Middle frontal gyrus (tissue), 1 donor: ENCODE measurements around the gene ITPR3.
"Not testable (repeated sequence)": the region's sequence is repeated elsewhere in the genome, so short reads cannot be mapped to it uniquely, and the experiment has no call there.

Source experiments
- DNase-seq: peaks from one replicate; pipeline ENCODE4 v3.0.0-alpha.2; 2015; ENCODE audit warnings: low spot score; ENCODE audit errors: extremely low spot score

Gene ITPR3

DNA sequence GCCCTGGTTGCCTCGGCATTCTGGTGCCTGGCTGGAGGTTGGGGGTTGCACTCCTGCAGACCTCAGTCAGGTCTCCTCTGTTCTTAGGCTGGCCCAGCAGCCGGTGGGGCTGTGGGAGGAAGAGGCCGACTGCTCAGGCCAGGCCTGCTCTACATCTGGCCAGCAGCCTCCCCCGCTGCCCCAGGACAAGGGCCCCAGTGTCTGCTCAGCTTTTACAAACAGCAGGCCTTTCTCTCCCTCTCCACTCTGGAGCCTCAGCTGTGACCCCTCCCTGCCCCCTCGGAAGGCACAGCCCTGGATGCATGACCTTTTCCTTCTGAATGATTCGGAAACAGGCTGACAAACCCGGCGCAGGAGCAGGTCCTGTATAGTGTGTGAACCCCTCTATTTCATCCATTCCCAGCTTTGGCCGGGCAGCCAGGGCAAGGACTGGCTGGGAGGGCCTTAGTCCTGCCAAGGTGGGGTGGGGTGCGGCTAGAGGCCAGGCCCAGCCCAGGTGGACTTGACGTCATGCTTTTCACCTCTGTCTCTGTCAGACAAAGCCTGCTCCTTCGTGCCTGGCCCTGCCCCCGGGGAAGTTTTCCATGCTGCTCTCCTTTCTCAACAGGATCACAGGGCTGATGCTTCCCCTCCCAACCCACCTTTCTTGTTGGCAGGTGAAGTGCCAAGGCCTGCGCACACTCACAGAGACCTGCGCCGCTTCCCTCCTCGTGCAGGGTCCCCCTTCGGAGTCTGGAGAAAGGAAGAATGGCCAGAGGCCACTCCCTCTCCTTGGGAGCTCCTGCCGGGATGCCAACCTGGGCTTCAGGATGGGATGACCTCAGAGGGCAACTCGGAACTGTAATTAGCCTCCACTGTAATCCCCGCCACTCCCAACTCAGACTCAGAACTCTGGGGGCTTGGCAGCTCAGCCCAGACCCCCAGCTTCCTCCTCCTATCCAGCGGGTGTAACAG, 10.1 kb upstream of the ITPR3 start:
- no peak for DNase-seq

DNA sequence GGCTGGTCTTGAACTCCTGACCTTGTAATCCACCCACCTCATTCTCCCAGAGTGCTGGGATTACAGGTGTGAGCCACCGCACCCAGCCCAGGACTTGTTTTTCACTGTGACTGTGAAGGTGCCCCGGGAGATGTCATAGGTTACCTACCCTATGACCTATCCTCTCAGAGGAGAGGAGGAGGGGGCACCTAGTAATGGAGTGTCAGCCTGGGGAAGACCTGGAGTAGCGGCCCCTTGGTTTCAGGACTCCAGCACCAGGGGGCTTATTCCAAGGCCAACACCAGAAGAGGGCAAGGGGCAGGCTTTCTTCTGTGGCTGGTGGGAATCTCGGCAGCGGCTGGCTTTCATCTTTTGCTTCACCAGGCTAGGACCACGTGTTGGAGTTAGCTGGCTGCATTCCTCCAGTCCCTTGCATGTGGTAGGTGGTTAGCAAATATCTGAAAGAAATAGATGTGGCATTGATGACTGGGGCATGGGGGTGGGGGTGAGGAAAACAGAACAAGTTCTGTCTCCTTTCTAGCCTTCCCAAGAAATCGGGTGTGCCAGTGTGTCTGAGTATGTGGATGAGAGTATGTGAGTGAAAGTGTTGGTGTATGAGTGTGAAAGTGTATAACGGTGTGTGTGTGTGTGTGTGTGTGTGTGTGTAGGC, 7.9 kb upstream of the ITPR3 start:
- no peak for DNase-seq

DNA sequence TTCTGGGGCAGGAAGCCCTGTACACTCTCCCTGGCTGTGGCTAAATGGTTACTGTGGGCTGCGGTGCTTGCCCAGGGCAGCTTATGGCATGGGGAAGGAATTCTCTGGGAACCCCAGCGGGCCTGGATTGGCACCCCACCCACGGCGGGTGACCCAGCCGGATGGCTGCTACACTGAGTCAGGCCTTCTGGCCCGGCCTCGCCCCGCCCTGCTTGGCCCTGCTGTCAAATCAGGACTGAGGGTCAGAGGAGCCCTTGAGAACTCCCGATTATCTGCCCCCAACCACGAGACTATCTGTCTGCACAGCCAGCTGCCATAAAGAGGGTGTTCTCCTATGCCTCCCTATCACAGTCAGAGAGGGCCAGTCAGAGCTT, 7.3 kb upstream of the ITPR3 start:
- DNase-seq: no peak

DNA sequence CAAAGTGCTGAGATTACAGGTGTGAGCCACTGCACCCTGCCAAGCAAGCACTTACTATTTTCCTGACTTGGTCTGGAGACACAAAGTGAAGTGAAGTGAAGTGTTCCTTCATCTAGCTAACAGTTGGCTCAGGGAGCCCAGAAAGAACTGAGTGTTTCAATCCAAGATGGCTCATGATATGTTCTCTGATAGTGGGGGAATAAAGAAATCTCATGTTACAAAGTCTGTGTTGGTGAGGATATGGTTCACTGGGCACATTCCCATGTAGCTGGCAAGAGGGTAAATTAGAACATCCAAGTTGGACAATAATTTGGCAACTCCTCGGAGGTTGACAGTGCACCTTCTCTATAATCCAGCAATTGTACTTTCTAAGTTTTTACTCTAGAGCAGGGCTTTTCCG, 5.0 kb upstream of the ITPR3 start:
- no peak for DNase-seq

DNA sequence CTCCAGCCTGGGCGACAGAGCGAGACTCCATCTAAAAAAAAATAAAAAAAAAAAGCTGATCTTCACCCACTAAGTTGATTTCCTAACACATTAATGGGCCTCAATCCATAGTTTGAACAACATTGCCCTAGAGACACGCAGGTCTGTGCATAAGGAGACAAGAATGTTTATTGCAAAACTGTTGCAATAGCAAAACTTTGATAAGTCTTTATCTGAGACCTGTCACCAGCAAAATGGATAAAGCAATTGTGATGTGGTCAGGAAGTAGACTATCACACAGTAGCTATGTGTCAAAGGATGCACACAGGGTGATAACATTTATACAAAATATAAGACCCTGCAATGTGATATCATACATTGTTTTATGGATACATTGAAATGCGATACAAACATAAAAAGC, 4.2 kb upstream of the ITPR3 start:
- no peak for DNase-seq

DNA sequence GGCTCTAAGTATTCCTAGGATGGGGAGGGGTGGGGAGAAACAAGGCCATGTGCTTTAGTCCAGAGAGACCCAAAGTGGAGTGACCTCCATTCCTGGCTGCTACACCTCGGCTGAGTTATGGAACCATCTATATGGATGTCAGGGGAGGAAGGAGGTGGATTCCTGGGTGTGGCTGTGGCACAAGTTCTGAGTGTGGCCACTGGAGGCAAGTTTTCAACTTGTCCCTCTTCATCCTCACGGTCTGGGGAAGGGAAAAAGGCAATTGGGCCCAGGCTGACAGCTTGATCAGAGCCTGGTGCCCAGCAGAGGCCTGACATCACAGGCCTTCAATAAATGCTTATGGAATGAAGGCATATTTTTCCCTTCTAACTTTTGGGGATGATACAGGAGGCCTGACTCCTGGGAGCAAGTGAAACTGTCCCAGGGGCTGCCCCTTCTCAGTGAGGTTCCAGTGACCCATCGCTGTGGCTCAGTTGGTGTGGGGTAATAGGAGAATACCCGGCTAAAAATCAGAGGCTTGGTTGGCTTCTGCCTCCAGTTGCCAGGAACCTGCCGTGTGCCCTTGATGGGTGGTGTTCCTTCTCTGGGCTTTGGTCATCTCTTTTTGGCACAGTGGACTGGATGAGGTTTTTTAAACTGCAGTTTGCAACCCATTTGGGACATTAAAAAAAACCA, 1.8 kb upstream of the ITPR3 start:
- DNase-seq: no peak

DNA sequence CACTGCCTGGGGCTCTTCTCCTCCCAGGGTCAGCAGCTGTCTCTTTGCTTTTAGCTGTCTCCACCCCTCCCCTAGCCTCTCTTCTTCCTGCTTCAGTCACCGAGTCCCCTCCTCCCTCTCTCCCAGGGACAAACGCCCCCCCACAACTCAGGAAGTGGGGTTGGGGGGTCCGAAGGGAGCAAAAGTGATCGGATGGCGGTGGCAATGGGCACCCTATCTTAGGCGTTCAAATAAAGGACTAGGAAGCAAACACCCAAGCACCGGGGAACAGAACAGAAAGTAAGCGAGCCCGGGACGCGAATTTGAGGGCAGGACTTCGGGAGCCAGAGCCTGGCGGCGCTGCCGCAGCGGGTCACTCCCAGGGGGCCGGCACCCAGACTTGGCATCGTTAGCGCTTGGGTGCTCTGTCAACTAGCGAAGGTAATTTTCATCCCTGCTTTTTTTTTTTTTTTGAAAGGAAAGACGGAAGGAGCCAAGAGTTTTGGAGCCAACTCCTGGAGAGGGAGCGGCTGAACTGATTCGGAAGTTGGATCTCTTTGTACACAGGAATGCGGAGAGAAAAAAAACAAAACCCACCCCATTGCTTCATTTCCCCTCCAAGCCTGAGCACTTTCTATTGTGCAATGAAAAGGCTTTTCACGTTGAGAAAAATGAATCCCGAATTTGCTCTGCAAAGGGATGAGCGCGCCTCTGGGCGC, 815 bp upstream of the ITPR3 start:
- no peak for DNase-seq

DNA sequence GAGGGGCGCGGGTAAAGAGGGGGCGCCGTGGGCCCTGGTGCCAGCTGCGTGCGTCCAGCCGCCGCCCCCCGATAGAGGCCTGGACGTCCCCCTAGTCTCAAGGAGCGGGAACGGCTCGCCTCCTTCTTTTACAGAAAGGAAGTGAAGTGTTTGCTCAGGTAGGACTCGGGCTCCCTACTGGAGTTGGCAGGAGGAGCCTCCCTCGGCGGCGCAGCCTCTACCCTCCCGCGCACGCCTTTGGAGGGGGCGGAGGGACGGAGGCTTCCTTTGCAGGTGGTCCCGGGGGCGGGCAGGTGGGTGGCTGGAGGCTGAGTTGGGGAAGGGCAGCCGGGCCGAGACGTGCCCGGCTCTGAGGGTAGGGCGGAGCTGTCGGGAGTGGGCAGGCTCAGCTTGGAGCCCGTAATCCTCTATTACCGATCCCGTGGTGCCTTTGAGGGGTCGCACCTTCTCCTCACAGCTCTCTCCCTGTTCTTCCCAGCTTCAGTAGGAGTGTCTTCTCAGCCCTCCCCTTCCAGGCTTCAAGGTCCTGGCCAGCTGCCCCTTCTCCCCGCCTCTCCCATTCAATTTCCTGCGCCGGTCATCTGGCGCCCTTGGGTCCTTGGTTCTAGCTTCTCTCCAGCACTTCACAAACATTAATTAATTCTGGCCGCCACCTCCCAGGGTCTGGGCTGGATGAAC, 728 bp downstream of the ITPR3 start:
- no peak for DNase-seq

DNA sequence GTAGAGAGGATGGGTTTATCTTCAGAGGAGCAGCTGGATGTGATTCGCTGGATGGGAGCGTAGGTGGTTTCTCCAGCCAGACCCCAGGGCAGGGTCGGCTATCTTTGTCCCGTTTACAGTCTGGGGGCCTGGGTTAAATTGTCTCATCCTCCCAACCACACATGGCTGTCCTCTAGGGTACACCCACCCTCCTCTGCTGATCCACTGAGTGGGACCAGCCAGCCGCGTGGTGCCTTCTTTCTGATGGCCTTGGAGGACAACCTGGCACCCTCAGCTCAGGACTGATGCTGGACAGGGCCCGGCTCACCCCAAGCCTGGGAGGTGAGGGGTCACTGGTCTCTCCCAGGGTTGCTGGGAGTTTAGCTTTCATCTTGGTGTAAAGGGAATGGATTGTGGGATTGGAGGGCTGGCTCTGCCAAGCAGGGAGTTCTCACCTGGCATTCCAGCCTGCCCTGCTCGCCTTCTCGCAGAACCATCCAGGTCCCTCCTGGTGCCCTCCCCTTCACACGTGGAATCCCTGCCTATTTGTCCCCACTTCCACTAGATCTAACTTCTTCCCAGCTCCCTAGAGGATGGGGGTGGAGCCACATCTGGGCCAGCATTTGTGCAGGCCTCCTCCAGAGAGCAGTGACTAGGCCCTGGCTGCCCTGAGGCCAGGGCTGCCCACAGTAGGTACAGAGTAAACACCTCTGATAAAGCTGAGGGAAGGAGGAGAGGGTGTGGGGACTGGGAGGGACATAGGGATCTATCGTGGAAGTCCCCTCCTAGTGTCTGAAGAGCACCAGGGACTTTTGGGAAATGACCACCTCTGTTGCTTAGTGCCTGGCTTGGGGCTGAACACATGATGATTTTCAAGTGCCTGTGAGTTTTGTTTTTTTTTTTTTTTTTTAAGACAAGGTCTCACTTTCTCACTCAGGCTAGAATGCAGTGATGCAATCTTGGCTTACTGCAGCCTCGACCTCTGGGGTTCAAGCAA, 1.6 kb downstream of the ITPR3 start:
- no peak for DNase-seq

DNA sequence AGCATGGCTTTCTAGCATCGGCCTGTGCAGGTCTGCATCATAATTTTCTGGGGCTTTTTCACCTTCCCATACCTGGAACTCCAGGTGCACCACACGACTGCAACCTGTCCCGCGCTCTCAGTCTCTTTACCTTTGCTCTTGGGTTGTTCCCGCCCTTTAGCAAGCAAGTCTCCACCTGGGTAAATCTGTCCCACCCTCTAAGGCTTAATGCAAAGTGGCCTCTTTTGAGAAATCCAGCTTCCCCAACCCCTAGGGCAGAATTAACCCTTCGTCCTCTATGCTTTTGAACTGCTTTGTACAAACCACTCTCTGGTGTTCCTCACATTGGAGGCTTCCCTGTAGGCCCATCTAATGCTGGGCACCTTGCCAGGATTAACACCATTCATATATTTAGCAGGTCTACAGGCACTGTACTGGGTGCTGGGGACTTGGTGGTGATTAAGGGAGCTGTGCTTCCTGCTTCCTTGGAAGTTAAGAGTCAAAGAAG, 2.8 kb downstream of the ITPR3 start:
- DNase-seq: no peak

DNA sequence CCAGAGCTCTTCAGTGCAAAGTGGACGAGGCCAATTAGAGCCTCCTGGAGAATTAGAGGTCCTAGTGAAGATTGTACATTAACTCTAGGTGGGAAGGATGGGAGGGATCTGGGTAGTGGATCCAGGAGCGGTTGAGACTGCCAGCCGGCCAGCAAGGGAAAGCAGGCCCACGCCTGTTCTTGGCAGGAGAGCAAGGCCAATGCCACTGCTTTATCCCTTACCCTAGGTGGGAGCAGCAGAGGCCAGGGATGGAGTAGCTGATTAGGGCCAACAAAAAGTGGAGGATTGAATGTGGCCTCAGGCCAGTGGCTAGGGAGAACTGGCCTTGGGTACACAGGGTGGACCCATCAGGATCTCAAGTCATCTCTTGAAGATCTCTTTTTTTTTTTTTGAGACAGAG, 3.7 kb downstream of the ITPR3 start:
- no peak for DNase-seq

DNA sequence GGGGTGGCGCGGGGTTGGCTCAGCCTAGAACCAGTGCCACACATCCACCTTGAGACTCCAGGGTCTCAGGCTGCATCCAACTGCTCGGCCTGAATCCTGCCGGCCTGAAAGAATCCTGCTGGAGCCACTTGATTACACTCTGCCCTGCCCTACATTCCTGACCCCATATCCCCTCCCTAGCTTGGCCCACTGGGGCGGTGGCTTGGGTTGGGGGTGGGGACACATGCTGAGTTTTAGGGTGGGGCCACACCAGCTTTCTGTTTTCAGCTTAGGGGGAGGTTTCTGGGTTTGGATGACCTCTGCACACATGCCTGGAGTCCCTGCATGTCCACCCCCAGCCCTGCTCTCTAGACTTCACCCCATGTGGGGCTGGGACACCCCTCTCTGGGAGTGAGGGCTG, 6.8 kb downstream of the ITPR3 start:
- DNase-seq: no peak

DNA sequence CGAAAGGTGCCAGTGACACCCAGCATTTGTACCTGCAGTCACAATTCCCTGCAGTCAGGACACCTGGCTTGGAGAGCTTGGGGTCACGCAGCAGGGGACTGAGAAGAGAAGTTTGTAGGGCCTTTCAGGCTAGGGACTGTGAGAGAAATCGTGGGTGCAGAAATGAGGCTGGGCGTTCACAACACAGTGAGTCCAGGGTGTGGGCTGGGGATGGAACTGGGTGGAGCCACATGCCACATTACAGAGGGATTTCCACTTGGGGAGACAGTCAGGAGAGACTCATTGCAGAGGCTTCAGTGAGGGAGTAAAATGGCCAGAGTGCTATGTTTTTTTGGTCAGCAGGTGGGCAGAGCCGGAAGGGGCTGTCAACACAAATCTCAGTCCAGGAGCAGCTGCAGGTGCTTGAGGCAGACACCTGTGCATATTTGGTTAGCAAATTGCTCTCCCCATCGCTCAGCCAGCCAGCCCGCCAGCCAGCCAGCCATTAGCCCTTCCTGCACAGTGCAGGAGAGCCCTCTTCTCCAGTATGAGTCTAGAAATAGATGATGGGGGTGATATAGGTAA, 7.4 kb downstream of the ITPR3 start:
- no peak for DNase-seq

DNA sequence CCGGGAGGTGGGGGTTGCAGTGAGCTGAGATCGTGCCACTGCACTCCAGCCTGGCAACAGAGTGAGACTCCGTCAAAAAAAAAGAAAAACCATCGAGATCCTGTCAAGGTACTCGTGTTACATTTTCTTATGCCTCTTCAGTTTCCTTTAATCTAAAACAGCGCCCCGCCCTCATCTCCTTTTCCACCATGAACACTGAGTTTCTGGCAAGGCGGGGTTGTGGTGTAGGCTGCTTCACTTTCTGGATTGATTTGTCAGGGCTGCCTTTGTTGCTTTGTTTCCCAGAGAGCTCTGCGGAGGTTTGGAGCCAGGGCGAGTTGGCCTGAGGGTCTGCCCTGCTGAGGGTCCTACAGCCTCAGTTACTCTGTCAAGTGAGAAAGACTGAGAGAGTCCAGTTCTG, 8.9 kb downstream of the ITPR3 start:
- no peak for DNase-seq

DNA sequence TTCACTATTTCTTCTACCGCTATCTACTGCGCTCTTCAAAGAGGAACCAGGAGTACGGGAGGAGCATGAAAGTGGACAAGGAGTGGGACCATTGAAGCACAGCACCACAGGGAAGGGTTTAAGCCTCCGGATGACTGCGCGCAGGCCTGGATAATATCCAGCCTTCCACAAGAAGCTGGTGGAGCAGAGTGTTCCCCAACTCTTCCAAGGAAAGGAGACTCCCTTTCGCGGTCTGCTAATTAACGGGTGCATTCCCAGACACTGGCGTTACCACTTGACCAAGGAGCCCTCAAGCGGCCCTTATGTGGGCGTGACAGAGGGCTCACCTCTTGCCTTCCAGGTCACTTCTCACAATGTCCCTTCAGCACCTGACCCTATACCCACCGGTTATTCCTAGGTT, 10.4 kb downstream of the ITPR3 start:
- not testable (repeated sequence) for DNase-seq

DNA sequence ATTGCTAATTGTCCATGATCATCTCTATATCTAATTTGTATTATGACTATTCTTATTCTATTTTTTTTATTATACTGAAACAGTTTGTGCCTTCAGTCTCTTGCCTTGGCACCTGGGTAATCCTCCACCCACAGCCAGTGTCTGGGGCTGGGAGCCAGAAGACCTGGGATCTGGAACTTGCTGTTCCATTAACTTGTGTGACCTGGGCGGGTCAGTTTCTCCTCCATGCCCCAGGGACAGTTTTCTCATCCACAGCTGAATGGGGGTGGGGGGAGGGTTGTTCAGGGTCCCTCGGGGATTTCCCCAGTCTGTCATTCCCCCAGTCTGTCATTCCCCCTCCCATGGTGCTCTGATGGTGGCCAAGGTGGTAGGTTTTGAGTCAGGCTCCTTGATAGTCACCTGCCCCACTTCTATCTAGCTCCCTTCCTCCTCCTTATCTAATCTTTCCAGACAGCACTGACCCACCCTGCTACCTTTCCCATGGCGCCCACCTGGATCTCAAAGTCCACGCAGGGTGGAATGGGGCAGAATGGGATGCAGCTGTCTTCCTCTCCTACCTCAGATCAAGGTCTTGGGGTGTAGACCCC, 10.9 kb downstream of the ITPR3 start:
- no peak for DNase-seq

DNA sequence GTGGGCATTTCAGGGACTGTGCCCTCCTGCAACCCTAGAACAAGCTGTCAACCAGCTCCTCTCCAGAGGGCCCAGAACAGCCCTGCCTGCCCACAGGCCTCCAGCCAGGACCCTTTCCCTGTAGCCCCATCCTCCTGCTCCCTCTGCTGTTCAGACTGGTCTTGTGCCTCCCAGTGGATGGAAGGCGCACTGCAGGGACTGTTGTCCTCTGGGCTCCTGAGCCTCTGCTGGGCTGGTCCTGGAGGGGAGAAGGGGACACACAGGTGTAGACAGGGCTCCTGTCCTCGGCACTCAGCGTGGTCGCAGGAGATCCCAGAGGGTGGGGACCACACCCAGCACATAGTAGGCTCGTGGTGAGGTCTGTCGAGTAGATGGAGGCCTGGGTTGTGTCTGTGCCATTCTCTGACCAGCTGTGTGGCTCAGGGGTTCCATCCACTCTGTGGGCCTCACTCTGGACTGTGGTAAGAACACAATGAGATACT, 11.5 kb downstream of the ITPR3 start:
- DNase-seq: no peak

DNA sequence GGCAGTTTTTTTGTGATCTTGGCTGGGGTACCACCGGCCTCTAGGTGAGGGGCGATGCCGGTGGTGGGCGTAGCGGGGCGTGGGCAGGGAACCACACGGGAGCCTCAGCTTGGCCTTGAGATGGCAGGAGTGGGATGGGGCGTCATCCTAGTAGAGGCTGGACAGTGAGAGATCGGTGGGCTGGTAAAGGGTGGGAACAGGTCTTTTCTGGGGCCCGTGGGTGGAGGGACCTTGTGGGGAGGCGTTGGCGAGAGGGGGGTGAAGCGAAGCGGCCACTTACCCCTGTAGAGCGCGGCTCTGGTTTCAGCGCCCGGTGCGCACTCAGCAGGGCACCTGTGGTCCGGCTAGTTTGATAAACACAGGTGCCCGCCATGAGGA, 12.0 kb downstream of the ITPR3 start:
- no peak for DNase-seq
